Astrocyte (in vitro differentiated cells and primary cell): ENCODE data around the gene YWHAE. TPM values are rescaled to one million over a fixed set of nuclear protein-coding genes. Genes with fewer than 3 reads are reported as not detected.

Experiments used
- DNase-seq: peaks from one replicate; pipeline ENCODE4 v3.0.0-alpha.2; 2010; ENCODE audit warnings: low read depth
- FAIRE-seq: peaks from 2 replicates; lab custom pipeline; 2011; peaks lifted over from hg19 to GRCh38; lab: Jason Lieb, UNC
- H2AFZ ChIP-seq: 2 replicates; pipeline ENCODE4 v1.6.0; 2012; ENCODE audit warnings: low read depth, low read length, inconsistent platforms
- H3K27ac ChIP-seq: 2 replicates; pipeline ENCODE4 v1.5.1; 2011; ENCODE audit warnings: low read depth, low read length, inconsistent platforms
- H3K27me3 ChIP-seq: 2 replicates; pipeline ENCODE4 v1.6.0; 2011; ENCODE audit warnings: low read length, inconsistent platforms; ENCODE audit not compliant: insufficient read depth
- H3K36me3 ChIP-seq: 2 replicates; pipeline ENCODE4 v1.5.1; 2011; ENCODE audit warnings: low read length, inconsistent platforms; ENCODE audit not compliant: insufficient read depth
- H3K4me1 ChIP-seq: 2 replicates; pipeline ENCODE4 v1.5.1; 2011; ENCODE audit warnings: low read length, inconsistent platforms; ENCODE audit not compliant: insufficient read depth
- H3K4me2 ChIP-seq: 2 replicates; pipeline ENCODE4 v1.6.0; 2012; ENCODE audit warnings: low read length, inconsistent platforms
- H3K4me3 ChIP-seq: 2 replicates; pipeline ENCODE4 v1.5.1; 2011; ENCODE audit warnings: low read depth, mild to moderate bottlenecking, low read length, inconsistent platforms; ENCODE audit not compliant: insufficient read depth
- H3K79me2 ChIP-seq: 2 replicates; pipeline ENCODE4 v1.6.0; 2012; ENCODE audit warnings: mild to moderate bottlenecking, low read length, inconsistent platforms; ENCODE audit not compliant: insufficient read depth
- H3K9ac ChIP-seq: 2 replicates; pipeline ENCODE4 v1.6.0; 2012; ENCODE audit warnings: mild to moderate bottlenecking, low read length, inconsistent platforms
- H3K9me3 ChIP-seq: 2 replicates; pipeline ENCODE4 v1.5.1; 2012; ENCODE audit warnings: low read depth, mild to moderate bottlenecking, low read length, inconsistent platforms; ENCODE audit not compliant: insufficient read depth
- H4K20me1 ChIP-seq: 2 replicates; pipeline ENCODE4 v1.6.0; 2012; ENCODE audit warnings: low read length, inconsistent platforms; ENCODE audit not compliant: insufficient read depth
- H3K27ac Mint-ChIP-seq: one replicate; pipeline ENCODE4 v1.8.0; 2021; ENCODE audit warnings: mild to moderate bottlenecking, mixed read lengths; ENCODE audit not compliant: unreplicated experiment
- H3K27me3 Mint-ChIP-seq: one replicate; pipeline ENCODE4 v1.8.0; 2021; ENCODE audit warnings: low read depth, mixed read lengths; ENCODE audit not compliant: unreplicated experiment
- H3K36me3 Mint-ChIP-seq: one replicate; pipeline ENCODE4 v1.8.0; 2021; ENCODE audit warnings: low read depth, mixed read lengths; ENCODE audit not compliant: unreplicated experiment
- H3K4me1 Mint-ChIP-seq: one replicate; pipeline ENCODE4 v1.8.0; 2021; ENCODE audit warnings: low read depth, mixed read lengths; ENCODE audit not compliant: unreplicated experiment
- H3K4me3 Mint-ChIP-seq: one replicate; pipeline ENCODE4 v1.8.0; 2021; ENCODE audit warnings: mild to moderate bottlenecking, moderate library complexity, mixed read lengths; ENCODE audit not compliant: unreplicated experiment
- H3K9me3 Mint-ChIP-seq: one replicate; pipeline ENCODE4 v1.8.0; 2021; ENCODE audit warnings: mild to moderate bottlenecking, mixed read lengths; ENCODE audit not compliant: unreplicated experiment
- EZH2 ChIP-seq: IDR thresholded peaks from 2 replicates; pipeline ENCODE4 v1.6.1; 2012; ENCODE audit warnings: mild to moderate bottlenecking, low read length, inconsistent platforms; ENCODE audit not compliant: insufficient read depth
- total RNA-seq: library from RNA; stranded (reverse); gene quantifications from 2 replicates; pipeline ENCODE4 v1.2.1, GENCODE V29; 2021
- TF ChIP-seq, protein P1 (sequence below): IDR thresholded peaks from 2 replicates; pipeline ENCODE4 v1.5.1; 2011; ENCODE audit warnings: low read depth, mild to moderate bottlenecking, inconsistent platforms, low read length, moderate library complexity; ENCODE audit not compliant: insufficient read depth

The YWHAE gene
- total RNA-seq, 1 donor from 2014 or later, result 771 TPM

DNA sequence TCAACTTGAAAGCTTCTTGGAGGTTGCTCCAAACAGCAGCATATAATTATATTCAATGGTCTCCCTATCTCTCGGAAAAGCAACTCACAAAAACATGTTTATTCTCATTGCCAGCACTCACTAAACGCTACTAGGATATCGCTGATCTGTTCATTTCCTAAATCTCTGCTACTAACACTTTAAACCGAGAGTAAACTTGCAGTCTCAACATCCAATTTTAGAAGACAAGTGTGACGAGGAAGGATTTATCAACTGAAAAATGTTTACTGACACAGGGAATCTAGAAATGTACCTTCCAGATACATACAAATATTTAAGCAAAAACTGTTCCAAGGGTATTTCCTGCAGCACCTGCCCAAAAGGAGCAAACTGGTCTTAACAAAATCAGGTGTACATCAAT is 56.5 kb downstream of the YWHAE start:
- no peak for TF ChIP-seq EZH2
- TF ChIP-seq, protein P1, sequence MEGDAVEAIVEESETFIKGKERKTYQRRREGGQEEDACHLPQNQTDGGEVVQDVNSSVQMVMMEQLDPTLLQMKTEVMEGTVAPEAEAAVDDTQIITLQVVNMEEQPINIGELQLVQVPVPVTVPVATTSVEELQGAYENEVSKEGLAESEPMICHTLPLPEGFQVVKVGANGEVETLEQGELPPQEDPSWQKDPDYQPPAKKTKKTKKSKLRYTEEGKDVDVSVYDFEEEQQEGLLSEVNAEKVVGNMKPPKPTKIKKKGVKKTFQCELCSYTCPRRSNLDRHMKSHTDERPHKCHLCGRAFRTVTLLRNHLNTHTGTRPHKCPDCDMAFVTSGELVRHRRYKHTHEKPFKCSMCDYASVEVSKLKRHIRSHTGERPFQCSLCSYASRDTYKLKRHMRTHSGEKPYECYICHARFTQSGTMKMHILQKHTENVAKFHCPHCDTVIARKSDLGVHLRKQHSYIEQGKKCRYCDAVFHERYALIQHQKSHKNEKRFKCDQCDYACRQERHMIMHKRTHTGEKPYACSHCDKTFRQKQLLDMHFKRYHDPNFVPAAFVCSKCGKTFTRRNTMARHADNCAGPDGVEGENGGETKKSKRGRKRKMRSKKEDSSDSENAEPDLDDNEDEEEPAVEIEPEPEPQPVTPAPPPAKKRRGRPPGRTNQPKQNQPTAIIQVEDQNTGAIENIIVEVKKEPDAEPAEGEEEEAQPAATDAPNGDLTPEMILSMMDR, result no peak
- H4K20me1 ChIP-seq, result peaks cover 71% of the 10 kb centered on the region
- no peaks in the 10 kb centered on the region for H3K4me1 ChIP-seq
- H3K9me3 ChIP-seq, result no peaks in the 10 kb centered on the region
- H3K4me1 Mint-ChIP-seq, result peaks cover 23% of the 10 kb centered on the region
- H3K4me3 ChIP-seq, result no peak overlapping the region
- no peaks in the 10 kb centered on the region for H3K9me3 Mint-ChIP-seq
- H3K27me3 Mint-ChIP-seq, result no peaks in the 10 kb centered on the region
- FAIRE-seq (no peak), DNase-seq (no peak)
- H3K9ac ChIP-seq, result no peak overlapping the region
- no peak overlapping the region for H3K4me3 Mint-ChIP-seq
- no peak overlapping the region for H2AFZ ChIP-seq
- H3K36me3 Mint-ChIP-seq, result peaks cover 23% of the 10 kb centered on the region
- peaks cover 38% of the 10 kb centered on the region for H3K36me3 ChIP-seq
- H3K27ac Mint-ChIP-seq, result no peak overlapping the region
- H3K79me2 ChIP-seq, result peaks cover 52% of the 10 kb centered on the region
- no peaks in the 10 kb centered on the region for H3K27me3 ChIP-seq
- no peak overlapping the region for H3K4me2 ChIP-seq
- H3K27ac ChIP-seq, result no peak overlapping the region

- H3K27ac Mint-ChIP-seq, result no peak overlapping the region
- Histone ChIP-seq H4K20me1 (peaks cover 51% of the 10 kb centered on the region), H2AFZ (no peak overlapping the region), H3K4me1 (no peaks in the 10 kb centered on the region), H3K27ac (no peak overlapping the region), H3K9ac (no peak overlapping the region), H3K79me2 (peaks cover 20% of the 10 kb centered on the region), H3K4me3 (no peak overlapping the region), H3K4me2 (no peak overlapping the region), H3K27me3 (no peaks in the 10 kb centered on the region), H3K9me3 (no peaks in the 10 kb centered on the region), H3K36me3 (peaks cover 25% of the 10 kb centered on the region)
- H3K4me3 Mint-ChIP-seq, result no peak overlapping the region
- FAIRE-seq, result no peak
- no peaks in the 10 kb centered on the region for H3K9me3 Mint-ChIP-seq
- H3K27me3 Mint-ChIP-seq, result no peaks in the 10 kb centered on the region
- peaks cover 15% of the 10 kb centered on the region for H3K4me1 Mint-ChIP-seq
- DNase-seq, result no peak
- H3K36me3 Mint-ChIP-seq, result peaks cover 23% of the 10 kb centered on the region
- TF ChIP-seq, protein P1, result no peak
- no peak for TF ChIP-seq EZH2
Measured at GRCh38 chr17:1340371-1340770, 59.7 kb downstream of the YWHAE start.

GRCh38 chr17:1331708-1332107 is 68.3 kb downstream of the YWHAE start:
- no peak overlapping the region for H3K27ac Mint-ChIP-seq
- no peak overlapping the region for H3K9ac ChIP-seq
- no peaks in the 10 kb centered on the region for H3K36me3 ChIP-seq
- no peaks in the 10 kb centered on the region for H3K9me3 Mint-ChIP-seq
- no peaks in the 10 kb centered on the region for H3K9me3 ChIP-seq
- H3K4me3 ChIP-seq, result no peak overlapping the region
- FAIRE-seq (no peak), DNase-seq (no peak)
- H3K79me2 ChIP-seq, result no peaks in the 10 kb centered on the region
- peaks cover 10% of the 10 kb centered on the region for H3K36me3 Mint-ChIP-seq
- no peaks in the 10 kb centered on the region for H3K4me1 ChIP-seq
- H3K4me3 Mint-ChIP-seq, result no peak overlapping the region
- no peaks in the 10 kb centered on the region for H3K27me3 ChIP-seq
- H3K27ac ChIP-seq, result no peak overlapping the region
- no peaks in the 10 kb centered on the region for H3K4me1 Mint-ChIP-seq
- no peak overlapping the region for H2AFZ ChIP-seq
- TF ChIP-seq EZH2, result no peak
- TF ChIP-seq, protein P1, result no peak
- H4K20me1 ChIP-seq, result peaks cover 26% of the 10 kb centered on the region
- H3K4me2 ChIP-seq, result no peak overlapping the region
- H3K27me3 Mint-ChIP-seq, result no peaks in the 10 kb centered on the region
